SIG-M5 (cell line): ENCODE measurements around the gene PRKD1.
"Not testable (repeated sequence)": the region's sequence is repeated elsewhere in the genome, so short reads cannot be mapped to it uniquely, and the experiment has no call there.

Experiments
- DNase-seq: peaks from one replicate; lab custom pipeline; 2025; lab: John Stamatoyannopoulos, UW

Gene PRKD1

GRCh38 chr14:29900609-29901350, 26.9 kb downstream of the PRKD1 start:
- no peak for DNase-seq

GRCh38 chr14:29898470-29898869, 29.2 kb downstream of the PRKD1 start:
- DNase-seq: no peak

DNA sequence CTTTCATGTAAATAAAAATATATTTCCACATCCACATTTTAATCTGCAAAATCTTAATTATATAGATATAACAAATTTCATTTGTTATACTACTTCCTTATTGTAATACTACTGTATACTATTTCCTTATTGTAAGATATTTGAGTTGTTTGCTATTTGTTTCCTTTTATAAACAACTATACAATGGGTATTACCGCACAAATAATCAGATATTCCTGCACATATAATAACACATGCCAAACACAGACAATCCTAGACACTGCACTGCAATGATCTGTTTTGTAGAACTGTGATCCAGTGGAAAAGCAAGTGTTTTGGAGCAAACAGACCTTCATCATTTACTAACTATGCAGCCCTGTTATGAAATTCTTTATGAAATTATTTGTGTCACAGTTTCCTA, 30.5 kb downstream of the PRKD1 start:
- no peak for DNase-seq

DNA sequence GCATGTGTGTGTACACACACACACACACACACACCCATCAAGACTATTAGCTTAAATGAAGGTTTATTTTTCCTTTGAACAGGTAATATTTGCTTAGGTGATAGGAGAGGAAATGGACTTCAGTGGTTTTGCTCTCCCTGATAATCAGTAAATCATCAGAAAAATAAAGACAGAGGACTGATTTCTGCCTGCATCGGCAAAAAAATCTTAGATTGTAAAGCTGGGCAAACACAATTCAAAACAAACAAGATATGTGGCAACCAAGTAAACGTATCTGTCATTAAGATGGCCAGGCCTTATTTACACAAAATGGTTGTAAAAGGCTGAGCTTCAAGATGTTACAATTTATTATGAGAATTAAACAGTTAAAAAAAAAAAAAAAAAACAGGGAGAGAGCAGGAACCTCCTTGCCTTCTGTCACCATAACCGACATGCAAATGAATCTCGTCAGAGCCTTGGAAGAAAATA, 31.3 kb downstream of the PRKD1 start:
- DNase-seq: no peak

- DNase-seq: no peak
These were observed 32.0 kb downstream of the PRKD1 start for GRCh38 chr14:29895591-29896083.

- DNase-seq: no peak
These were observed 33.7 kb downstream of the PRKD1 start for GRCh38 chr14:29893989-29894388.

DNA sequence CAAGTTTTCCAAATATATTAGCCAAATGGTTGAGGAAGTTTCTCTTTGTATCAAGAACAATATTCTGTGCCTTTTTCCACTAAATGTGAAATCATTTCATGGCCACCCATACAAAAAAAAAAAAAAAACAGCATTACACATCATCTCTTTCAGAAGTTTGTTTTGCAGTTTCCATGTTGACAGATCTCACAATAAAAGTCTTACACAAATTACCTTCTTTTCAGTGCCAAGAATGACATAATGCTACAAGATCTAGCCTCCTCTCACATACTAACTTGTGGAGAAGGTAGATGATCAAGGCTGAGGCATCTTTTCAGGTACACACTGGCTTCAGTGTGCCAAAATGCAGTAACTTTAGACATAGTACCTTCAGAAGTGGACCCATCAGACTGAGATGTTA, 35.3 kb downstream of the PRKD1 start:
- DNase-seq: no peak

- DNase-seq: no peak
These were observed 41.7 kb downstream of the PRKD1 start for GRCh38 chr14:29885988-29886387.

DNA sequence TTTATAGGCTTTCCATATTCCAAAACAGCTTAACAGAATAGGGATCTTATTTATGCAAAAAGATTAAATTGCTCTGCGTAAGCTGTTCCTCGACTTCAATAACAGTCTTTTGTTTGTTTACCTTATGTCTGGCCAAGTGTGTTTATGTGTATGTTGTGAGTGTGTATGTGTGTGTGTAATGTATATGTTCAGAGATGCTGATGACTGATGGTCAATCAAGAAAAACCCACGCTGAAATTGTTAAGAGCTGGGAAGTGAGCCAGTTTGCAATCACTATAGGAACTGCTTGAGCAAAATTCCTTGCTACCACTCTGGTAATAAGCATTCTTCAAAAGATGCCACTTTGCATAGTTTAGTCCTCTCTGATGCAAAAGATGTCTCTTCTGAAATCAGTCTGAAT, 59.6 kb downstream of the PRKD1 start:
- DNase-seq: no peak

DNA sequence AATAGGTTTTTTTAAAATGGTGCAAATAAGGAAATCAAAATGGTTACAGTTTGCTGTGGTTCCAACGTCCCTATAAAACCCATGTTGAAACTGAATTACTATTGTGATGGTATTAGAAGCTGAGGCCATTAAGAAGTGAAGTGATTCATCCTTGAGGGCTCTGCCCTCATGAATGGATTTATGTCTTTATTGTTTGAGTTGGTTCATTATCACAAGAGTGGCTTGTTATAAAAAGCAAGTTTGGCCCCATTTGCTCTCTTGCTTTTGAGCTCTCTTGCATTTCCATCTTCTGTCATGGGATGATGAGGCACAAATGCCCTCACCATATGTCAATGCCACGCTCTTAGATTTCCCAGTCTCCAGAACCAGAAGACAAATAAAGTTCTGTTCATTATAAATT, 62.3 kb downstream of the PRKD1 start:
- no peak for DNase-seq

- DNase-seq: no peak
These were observed 65.7 kb downstream of the PRKD1 start for GRCh38 chr14:29861996-29862395.

- no peak for DNase-seq
These were observed 69.3 kb downstream of the PRKD1 start for GRCh38 chr14:29858299-29858698.

DNA sequence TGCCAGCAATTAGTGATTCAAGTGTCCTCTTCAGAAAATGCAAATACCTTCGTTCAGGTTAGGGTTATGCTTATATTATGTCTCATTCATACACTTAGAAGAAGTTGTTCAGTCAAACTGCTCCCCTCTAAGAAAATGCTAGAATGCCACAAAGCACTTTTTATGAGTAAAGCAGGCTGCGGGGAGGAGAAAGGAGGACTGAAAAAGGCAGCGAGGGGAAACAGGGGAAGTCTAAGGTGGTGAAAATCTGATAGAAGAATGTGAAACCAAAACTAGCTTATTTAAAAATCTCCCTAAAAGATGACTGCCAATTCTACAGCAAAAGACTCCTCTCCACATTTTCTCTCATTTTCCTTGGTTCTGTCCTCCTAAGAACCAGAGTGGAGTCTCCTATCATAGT, 70.1 kb downstream of the PRKD1 start:
- DNase-seq: no peak

DNA sequence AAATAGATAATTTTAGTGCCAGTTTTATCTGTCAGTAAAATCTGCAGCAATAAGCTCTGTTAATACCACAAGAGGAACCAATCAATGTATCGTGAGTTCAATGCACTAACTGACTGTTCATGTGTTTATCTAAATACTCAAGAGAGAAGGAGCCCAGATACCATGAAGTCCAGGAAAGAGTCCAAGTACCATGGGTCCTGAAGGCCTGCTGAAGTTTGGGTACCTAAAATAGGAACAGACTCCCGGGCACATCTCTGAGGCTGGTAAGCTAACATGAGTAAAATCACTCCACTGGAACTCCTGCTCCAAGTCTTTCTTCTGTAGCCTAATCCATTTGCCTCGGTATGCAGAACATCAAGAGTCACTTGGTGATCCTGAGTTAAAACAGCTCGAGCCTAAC, 71.1 kb downstream of the PRKD1 start:
- DNase-seq: no peak

GRCh38 chr14:29853691-29854090, 74.0 kb downstream of the PRKD1 start:
- DNase-seq: not testable (repeated sequence)

DNA sequence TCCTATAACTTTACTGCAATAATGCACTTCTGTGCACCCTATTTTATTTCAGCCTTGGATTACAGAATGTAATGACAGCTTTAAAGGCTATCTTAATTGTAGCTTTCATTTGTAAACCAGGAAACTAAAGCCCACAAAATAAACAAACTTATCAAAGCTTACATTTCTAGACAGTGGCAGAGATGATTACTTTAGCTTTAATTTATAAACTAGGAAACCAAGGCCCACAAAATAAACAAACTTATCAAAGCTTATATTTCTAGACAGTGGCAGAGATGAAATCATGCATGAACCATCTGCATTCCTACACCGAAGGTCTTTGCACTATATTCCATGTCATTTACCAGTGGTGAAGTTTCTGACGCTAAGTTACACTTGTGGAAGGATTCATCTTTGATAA, 74.4 kb downstream of the PRKD1 start:
- DNase-seq: no peak

GRCh38 chr14:29851397-29851796, 76.2 kb downstream of the PRKD1 start:
- DNase-seq: no peak

DNA sequence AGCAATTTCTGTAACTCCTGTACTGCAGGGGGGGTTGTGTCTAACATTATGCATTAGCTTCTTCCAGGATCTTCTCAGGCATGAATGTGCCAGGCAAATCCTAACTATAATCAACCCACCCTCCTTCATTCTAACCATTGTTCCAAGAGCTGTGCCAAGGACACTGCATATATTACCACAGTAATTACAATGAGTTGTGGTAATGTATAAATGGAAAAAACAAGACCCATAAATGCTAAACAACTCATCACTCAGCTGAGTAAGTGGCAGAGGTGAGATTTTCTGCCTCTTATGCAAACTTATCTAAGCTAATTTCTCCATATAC, 80.6 kb downstream of the PRKD1 start:
- no peak for DNase-seq

DNA sequence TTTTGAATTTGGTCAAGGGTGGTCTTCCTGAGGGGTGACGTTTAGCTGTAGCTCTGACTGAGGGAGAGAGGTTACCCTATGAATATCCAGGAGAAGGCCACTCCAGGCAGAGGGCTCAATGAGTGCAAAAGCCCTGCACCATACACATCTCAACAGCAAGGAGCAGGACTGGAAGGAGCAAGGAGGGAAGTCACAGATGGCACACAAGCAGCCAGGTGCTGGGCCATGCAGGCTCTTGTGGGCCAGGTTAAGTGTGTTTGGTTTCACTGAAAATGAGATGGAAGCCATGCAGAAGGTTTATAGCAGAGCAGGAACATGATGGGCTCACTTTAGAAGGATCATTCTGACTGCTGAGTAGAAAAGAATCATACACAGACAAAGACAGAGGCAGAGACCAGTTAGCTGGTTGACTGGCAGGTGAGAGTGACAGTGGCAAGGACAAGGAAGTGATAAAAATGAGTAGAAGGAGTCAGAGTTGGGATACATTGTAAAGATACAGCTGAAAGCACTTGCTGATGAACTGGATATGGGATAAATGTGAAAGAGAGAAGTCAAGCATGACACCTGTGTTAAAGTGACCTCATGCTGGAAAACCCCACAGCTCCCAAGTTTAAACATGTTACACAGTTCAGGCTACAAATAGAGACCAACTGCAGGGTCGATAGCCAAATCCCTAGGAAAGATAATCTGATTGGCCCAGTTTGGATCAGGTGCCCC, 81.2 kb downstream of the PRKD1 start:
- no peak for DNase-seq

DNA sequence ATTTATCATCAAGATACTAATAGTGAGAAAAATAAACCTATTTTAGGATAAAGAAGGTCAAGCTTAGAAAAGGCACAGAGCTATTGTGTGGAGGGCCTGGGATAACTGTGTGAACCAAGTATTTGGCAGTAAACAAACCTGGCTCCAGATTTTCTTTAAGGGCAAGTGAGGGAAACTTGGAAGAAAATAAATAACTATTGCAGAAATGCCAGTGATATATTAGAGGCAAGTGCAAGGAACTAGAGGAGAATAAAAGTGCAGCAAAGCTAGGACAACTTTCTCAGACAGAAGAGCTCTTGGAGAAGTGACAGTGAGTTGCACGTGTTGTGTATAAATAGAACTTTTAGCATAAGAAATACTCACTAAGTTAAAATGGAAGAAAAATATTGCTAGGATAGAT, 83.7 kb downstream of the PRKD1 start:
- DNase-seq: no peak

DNA sequence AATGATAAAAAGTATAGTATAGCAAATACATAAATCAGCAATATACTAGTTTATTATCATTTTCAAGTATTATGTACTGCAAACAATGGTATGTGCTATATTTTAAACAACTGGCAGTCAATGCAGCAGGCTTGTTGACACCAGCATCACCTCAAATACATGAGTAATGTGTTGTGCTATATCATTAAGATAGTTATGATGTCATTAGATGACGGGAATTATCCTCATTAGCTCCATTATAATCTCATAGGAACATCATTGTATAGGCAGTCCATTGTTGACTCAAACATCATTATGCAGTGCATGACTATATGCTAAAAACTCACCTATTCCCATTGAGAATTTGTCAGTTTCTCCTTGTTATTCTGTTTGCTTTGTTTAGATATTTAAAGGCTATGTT, 85.4 kb downstream of the PRKD1 start:
- no peak for DNase-seq

- DNase-seq: not testable (repeated sequence)
These were observed 87.2 kb downstream of the PRKD1 start for GRCh38 chr14:29840369-29840892.

GRCh38 chr14:29839691-29840090, 88.0 kb downstream of the PRKD1 start:
- not testable (repeated sequence) for DNase-seq
